Esophagus squamous epithelium (tissue), 5 donors: ENCODE results near the gene PAPPA. TPM values are rescaled to one million over a fixed set of nuclear protein-coding genes. Genes with fewer than 3 reads are reported as not detected.

ENCODE experiments used
- DNase-seq: peaks from one replicate; lab custom pipeline; 2025; lab: John Stamatoyannopoulos, UW
- H3K27ac ChIP-seq, 4 donors: fragments of 200-600 bp; sonication (generic); one replicate each; pipeline ENCODE4 v1.5.1; 2016 to 2019; ENCODE audit warnings: mild to moderate bottlenecking in 1 of 4
- H3K27me3 ChIP-seq, 4 donors: fragments of 200-600 bp; sonication (generic); 1 replicate in 3 of 4; 2 replicates in 1 of 4; pipeline versions ENCODE4 v1.5.1 to v1.6.0; 2017 to 2021; ENCODE audit warnings: antibody characterized with exemption in 1 of 4
- H3K36me3 ChIP-seq, 3 donors: fragments of 200-600 bp; sonication (generic); one replicate each; pipeline ENCODE4 v1.5.1; 2016 to 2019
- H3K4me1 ChIP-seq, 3 donors: fragments of 200-600 bp; sonication (generic); one replicate each; pipeline ENCODE4 v1.5.1; 2017 to 2019
- H3K4me3 ChIP-seq, 4 donors: fragments of 200-600 bp; sonication (generic); 1 replicate in 3 of 4; 2 replicates in 1 of 4; pipeline ENCODE4 v1.5.1; 2016 to 2019; ENCODE audit warnings: mild to moderate bottlenecking in 2 of 4, moderate library complexity in 1 of 4
- H3K9me3 ChIP-seq, 3 donors: fragments of 200-600 bp; sonication (generic); one replicate each; pipeline ENCODE4 v1.5.1; 2016 to 2019
- POLR2A ChIP-seq, 4 donors: fragments of 450-650 bp; IDR thresholded peaks; one replicate each; pipeline ENCODE4 v1.6.1; 2017; ENCODE audit warnings: antibody characterized with exemption in 4 of 4, mild to moderate bottlenecking in 4 of 4, moderate library complexity in 3 of 4
- WGBS, 2 donors: methylation state at CpG; one replicate each; pipeline ENCODE4 v1.1.5; 2018; 5-methylcytosine and 5-hydroxymethylcytosine counted together
- intact Hi-C: fragments of 100-400 bp; cut with DNase I; formaldehyde crosslinking; loops from one replicate; pipeline ENCODE4 v1.15.0; 2022
- total RNA-seq, 4 donors: library from RNA; depleted of rRNA; stranded (reverse); fragments of >200 nt; gene quantifications; one replicate each; pipeline ENCODE4 v1.1.0, GENCODE V29; 2016
- TF ChIP-seq, protein P1 (sequence below), 6 experiments: fragments of 450-650 bp in 4 of 6; fragments of 200-600 bp in 2 of 6; sonication (generic) in 2 of 6; IDR thresholded peaks; one replicate each; pipeline ENCODE4 v1.5.1; 2016 to 2019; ENCODE audit warnings: antibody characterized with exemption in 6 of 6, mild to moderate bottlenecking in 4 of 6, moderate library complexity in 4 of 6
- donor health status: DM: yes; HTN: yes; CAD: no.

PAPPA gene
- total RNA-seq, 4 donors from 2014 or later, result 8.3 to 13.7 (median 11.4) TPM

- Histone ChIP-seq H3K9me3 (no peaks in the 10 kb centered on the region), H3K27ac (no peak overlapping the region), H3K4me1 (peaks cover 0 to 4% (median 0%) of the 10 kb centered on the region in 3 donors), H3K27me3 (no peaks in the 10 kb centered on the region), H3K4me3 (no peak overlapping the region), H3K36me3 (peaks cover 0 to 28% (median 0%) of the 10 kb centered on the region in 3 donors)
- intact Hi-C loops, result no loop called here
- no peak for TF ChIP-seq POLR2A (IDR thresholded peaks at IDR 0.05)
- TF ChIP-seq, protein P1, sequence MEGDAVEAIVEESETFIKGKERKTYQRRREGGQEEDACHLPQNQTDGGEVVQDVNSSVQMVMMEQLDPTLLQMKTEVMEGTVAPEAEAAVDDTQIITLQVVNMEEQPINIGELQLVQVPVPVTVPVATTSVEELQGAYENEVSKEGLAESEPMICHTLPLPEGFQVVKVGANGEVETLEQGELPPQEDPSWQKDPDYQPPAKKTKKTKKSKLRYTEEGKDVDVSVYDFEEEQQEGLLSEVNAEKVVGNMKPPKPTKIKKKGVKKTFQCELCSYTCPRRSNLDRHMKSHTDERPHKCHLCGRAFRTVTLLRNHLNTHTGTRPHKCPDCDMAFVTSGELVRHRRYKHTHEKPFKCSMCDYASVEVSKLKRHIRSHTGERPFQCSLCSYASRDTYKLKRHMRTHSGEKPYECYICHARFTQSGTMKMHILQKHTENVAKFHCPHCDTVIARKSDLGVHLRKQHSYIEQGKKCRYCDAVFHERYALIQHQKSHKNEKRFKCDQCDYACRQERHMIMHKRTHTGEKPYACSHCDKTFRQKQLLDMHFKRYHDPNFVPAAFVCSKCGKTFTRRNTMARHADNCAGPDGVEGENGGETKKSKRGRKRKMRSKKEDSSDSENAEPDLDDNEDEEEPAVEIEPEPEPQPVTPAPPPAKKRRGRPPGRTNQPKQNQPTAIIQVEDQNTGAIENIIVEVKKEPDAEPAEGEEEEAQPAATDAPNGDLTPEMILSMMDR (IDR thresholded peaks at IDR 0.05), result no peak
- DNase-seq, result no peak
- WGBS, 2 donors, result 56 to 60% methylated on average over 1 of the region's 1 CpG
Measured at GRCh38 chr9:116238776-116239340, 85.3 kb downstream of the PAPPA start.

DNA sequence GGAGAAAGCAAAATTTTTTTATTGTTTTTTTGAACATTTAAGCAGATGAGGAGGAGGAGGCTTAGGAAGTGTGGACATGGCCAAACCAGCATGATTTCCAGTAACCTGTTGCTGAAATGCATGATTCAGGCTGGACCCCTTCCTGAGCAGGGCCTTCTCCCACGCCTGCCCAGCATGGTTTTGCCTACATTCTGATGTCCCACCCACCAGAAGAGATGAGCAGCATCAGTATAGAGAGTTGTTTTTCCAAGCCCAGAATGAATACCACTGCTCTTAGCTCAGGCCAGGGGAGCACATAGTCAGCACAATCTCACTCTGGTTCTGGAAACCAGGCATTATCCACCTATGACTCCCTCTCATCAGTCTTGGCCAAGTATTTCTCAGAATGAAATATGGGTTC is 90.1 kb downstream of the PAPPA start:
- WGBS, 2 donors, result 78 to 83% methylated on average over 1 of the region's 1 CpG
- no peak for TF ChIP-seq POLR2A (IDR thresholded peaks at IDR 0.05)
- TF ChIP-seq, protein P1 (IDR thresholded peaks at IDR 0.05), result no peak
- intact Hi-C loops, result no loop called here

DNA sequence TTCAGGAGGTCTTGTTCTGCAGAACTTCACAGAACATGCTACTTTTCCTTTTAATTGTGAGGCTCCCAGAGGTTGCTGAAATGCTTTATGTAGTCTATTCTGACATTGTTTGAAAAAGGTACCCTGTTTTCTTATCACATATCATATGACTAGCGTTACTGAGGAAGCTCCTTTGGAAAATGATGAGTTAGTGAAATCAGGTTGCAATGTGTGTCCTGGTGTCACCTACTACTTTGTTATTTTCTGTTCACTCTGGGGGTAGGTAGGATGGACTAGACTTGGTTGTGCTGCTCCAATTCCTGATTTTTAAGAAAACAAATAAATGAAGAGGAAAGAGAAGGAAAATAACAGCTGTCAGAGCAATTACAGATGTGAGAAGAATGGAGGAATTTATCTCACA is 93.7 kb downstream of the PAPPA start:
- Histone ChIP-seq H3K4me1 (no peaks in the 10 kb centered on the region), H3K36me3 (peaks cover 0 to 9% (median 0%) of the 10 kb centered on the region in 3 donors), H3K27me3 (no peaks in the 10 kb centered on the region), H3K9me3 (no peaks in the 10 kb centered on the region), H3K4me3 (no peak overlapping the region), H3K27ac (no peak overlapping the region)
- intact Hi-C loops, result no loop called here
- 82 to 95% methylated on average over 1 of the region's 1 CpG for WGBS, 2 donors
- no peak for TF ChIP-seq POLR2A (IDR thresholded peaks at IDR 0.05)
- TF ChIP-seq, protein P1 (IDR thresholded peaks at IDR 0.05), result no peak
- no peak for DNase-seq

More for the DNA sequence above, 90.1 kb downstream of the PAPPA start:
- Histone ChIP-seq H3K27ac (no peak overlapping the region), H3K36me3 (peaks cover 0 to 11% (median 0%) of the 10 kb centered on the region in 3 donors), H3K4me1 (no peaks in the 10 kb centered on the region), H3K27me3 (no peaks in the 10 kb centered on the region), H3K9me3 (no peaks in the 10 kb centered on the region), H3K4me3 (no peak overlapping the region)
- no peak for DNase-seq

GRCh38 chr9:116247791-116248374 is 94.3 kb downstream of the PAPPA start:
- no peaks in the 10 kb centered on the region for H3K9me3 ChIP-seq
- no peaks in the 10 kb centered on the region for H3K4me1 ChIP-seq
- no peak for TF ChIP-seq POLR2A (IDR thresholded peaks at IDR 0.05)
- TF ChIP-seq, protein P1 (IDR thresholded peaks at IDR 0.05), result no peak
- WGBS, 2 donors, result 80 to 95% methylated on average over 2 of the region's 2 CpGs
- no peaks in the 10 kb centered on the region for H3K27me3 ChIP-seq
- no peak overlapping the region for H3K4me3 ChIP-seq
- DNase-seq, result no peak
- H3K36me3 ChIP-seq, result peaks cover 0 to 3% (median 0%) of the 10 kb centered on the region in 3 donors
- intact Hi-C loops, result no loop called here
- no peak overlapping the region for H3K27ac ChIP-seq

DNA sequence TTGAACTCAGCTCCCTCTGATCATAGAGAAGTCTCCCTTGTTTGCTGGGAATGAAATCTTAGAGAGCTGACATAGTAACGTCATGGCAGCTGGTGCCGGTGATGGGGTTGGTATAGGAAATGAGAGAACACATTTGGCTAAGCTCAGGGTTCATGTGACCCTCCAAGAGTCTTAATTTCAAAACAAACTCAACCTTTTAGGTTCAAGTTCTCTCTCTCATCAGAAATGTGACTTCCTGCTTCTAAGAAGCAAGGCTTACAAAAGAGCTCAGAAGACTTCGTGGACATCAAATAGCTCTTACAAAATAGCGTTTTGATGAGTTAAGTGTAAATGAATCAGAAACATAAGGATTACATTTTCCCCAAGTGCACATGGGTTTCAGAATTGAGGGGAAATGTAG is 97.3 kb downstream of the PAPPA start:
- Histone ChIP-seq H3K27me3 (no peaks in the 10 kb centered on the region), H3K9me3 (no peaks in the 10 kb centered on the region), H3K36me3 (no peaks in the 10 kb centered on the region), H3K27ac (no peak overlapping the region), H3K4me1 (no peaks in the 10 kb centered on the region), H3K4me3 (no peak overlapping the region)
- no peak for DNase-seq
- TF ChIP-seq, protein P1 (IDR thresholded peaks at IDR 0.05), result no peak
- no peak for TF ChIP-seq POLR2A (IDR thresholded peaks at IDR 0.05)
- 54 to 55% methylated on average over 4 of the region's 4 CpGs for WGBS, 2 donors
- intact Hi-C loops, result no loop called here
